HEK293 (cell line): ENCODE results near the gene CLIC3.

Experiments used
- CTCF ChIA-PET: fragments of 350-600 bp; formaldehyde crosslinking; extraction: SDS; loops from one replicate; lab custom pipeline; 2021; ENCODE audit warnings: antibody characterized with exemption; lab: Yijun Ruan, JAX
- POLR2A ChIA-PET: fragments of 300-600 bp; formaldehyde crosslinking; extraction: SDS; loops from one replicate; lab custom pipeline; 2020; ENCODE audit warnings: antibody characterized with exemption, inconsistent platforms; lab: Yijun Ruan, JAX
- H3K27ac ChIP-seq: fragments of 200-500 bp; sonication (Bioruptor generic); 2 replicates; pipeline ENCODE4 v1.5.1; 2014; ENCODE audit warnings: low read depth, low read length, control low read depth, inconsistent platforms; ENCODE audit errors: extremely low read depth
- H3K36me3 ChIP-seq, 2 experiments: fragments of 200-500 bp in 1 of 2; sonication (Bioruptor generic) in 1 of 2; 1 replicate in 1 of 2; 2 replicates in 1 of 2; pipeline ENCODE4 v1.5.1; 2014 to 2017; ENCODE audit warnings: inconsistent platforms in 2 of 2, low read length in 2 of 2; ENCODE audit not compliant: control insufficient read depth in 2 of 2, insufficient read depth in 1 of 2
- H3K4me1 ChIP-seq: fragments of 200-500 bp; sonication (Bioruptor generic); 2 replicates; pipeline ENCODE4 v1.5.1; 2014; ENCODE audit warnings: mild to moderate bottlenecking, low read length, inconsistent platforms; ENCODE audit not compliant: control insufficient read depth, insufficient read depth
- H3K4me3 ChIP-seq: 2 replicates; pipeline ENCODE4 v1.5.1; 2011; ENCODE audit warnings: low read depth, mild to moderate bottlenecking, control low read depth, low read length, moderate library complexity
- H3K9me3 ChIP-seq: fragments of 200-500 bp; sonication (Bioruptor generic); 2 replicates; pipeline ENCODE4 v1.5.1; 2014; ENCODE audit warnings: low read depth, low read length, inconsistent platforms; ENCODE audit not compliant: control insufficient read depth, insufficient read depth
- BCL11B ChIP-seq: fragments of 450-650 bp; formaldehyde crosslinking; IDR thresholded peaks from 2 replicates; pipeline ENCODE4 v1.5.1; 2016; ENCODE audit warnings: low read depth, missing biosample characterization, missing genetic modification characterization
- GLI2 ChIP-seq: fragments of 450-650 bp; formaldehyde crosslinking; IDR thresholded peaks from 2 replicates; pipeline ENCODE4; 2017; ENCODE audit warnings: missing biosample characterization, missing genetic modification characterization, low read depth, borderline replicate concordance
- HIC1 ChIP-seq: fragments of 450-650 bp; formaldehyde crosslinking; IDR thresholded peaks from 2 replicates; pipeline ENCODE4 v1.5.1; 2016; ENCODE audit warnings: missing biosample characterization, missing genetic modification characterization
- KLF1 ChIP-seq: fragments of 450-650 bp; formaldehyde crosslinking; IDR thresholded peaks from 2 replicates; pipeline ENCODE4 v1.5.1; 2016; ENCODE audit warnings: missing biosample characterization, missing genetic modification characterization
- KLF10 ChIP-seq: fragments of 450-650 bp; IDR thresholded peaks from 2 replicates; pipeline ENCODE4 v1.5.1; 2018; ENCODE audit warnings: missing biosample characterization, mild to moderate bottlenecking, missing genetic modification characterization
- KLF8 ChIP-seq: fragments of 450-650 bp; formaldehyde crosslinking; IDR thresholded peaks from 2 replicates; pipeline ENCODE4 v1.5.1; 2016; ENCODE audit warnings: missing biosample characterization, missing genetic modification characterization
- KLF9 ChIP-seq: fragments of 450-650 bp; formaldehyde crosslinking; IDR thresholded peaks from 2 replicates; pipeline ENCODE4 v1.5.1; 2016; ENCODE audit warnings: missing biosample characterization, missing genetic modification characterization, low read depth
- OSR2 ChIP-seq: fragments of 450-650 bp; formaldehyde crosslinking; IDR thresholded peaks from 2 replicates; pipeline ENCODE4 v1.5.1; 2016; ENCODE audit warnings: missing biosample characterization, missing genetic modification characterization
- PRDM6 ChIP-seq: fragments of 450-650 bp; formaldehyde crosslinking; IDR thresholded peaks from 2 replicates; pipeline ENCODE4 v1.5.1; 2017; ENCODE audit warnings: missing biosample characterization, missing genetic modification characterization
- SETDB1 ChIP-seq: IDR thresholded peaks from one replicate; pipeline ENCODE4 v1.6.1; 2017; ENCODE audit warnings: mild to moderate bottlenecking, low read length, moderate library complexity, mixed read lengths; ENCODE audit not compliant: insufficient read length
- ZFHX2 ChIP-seq: fragments of 450-650 bp; formaldehyde crosslinking; conservative IDR thresholded peaks from 2 replicates; pipeline ENCODE4 v1.5.1; 2016; ENCODE audit warnings: missing biosample characterization, missing genetic modification characterization
- ZFP3 ChIP-seq: fragments of 450-650 bp; formaldehyde crosslinking; IDR thresholded peaks from 2 replicates; pipeline ENCODE4 v1.5.1; 2016; ENCODE audit warnings: low read depth, missing biosample characterization, missing genetic modification characterization
- ZIC2 ChIP-seq: fragments of 450-650 bp; formaldehyde crosslinking; IDR thresholded peaks from 2 replicates; pipeline ENCODE4 v1.5.1; 2016; ENCODE audit warnings: missing biosample characterization, missing genetic modification characterization
- ZNF10 ChIP-seq: fragments of 450-650 bp; formaldehyde crosslinking; IDR thresholded peaks from 2 replicates; pipeline ENCODE4 v1.5.1; 2017; ENCODE audit warnings: missing biosample characterization, missing genetic modification characterization
- ZNF114 ChIP-seq: fragments of 450-650 bp; formaldehyde crosslinking; IDR thresholded peaks from 2 replicates; pipeline ENCODE4 v1.5.0; 2017; ENCODE audit warnings: missing biosample characterization, missing genetic modification characterization
- ZNF132 ChIP-seq: fragments of 450-650 bp; formaldehyde crosslinking; IDR thresholded peaks from 2 replicates; pipeline ENCODE4 v1.5.1; 2017; ENCODE audit warnings: missing biosample characterization, missing genetic modification characterization, borderline replicate concordance
- ZNF157 ChIP-seq: fragments of 450-650 bp; formaldehyde crosslinking; IDR thresholded peaks from 2 replicates; pipeline ENCODE4 v1.5.1; 2016; ENCODE audit warnings: missing biosample characterization, missing genetic modification characterization
- ZNF175 ChIP-seq: fragments of 450-650 bp; formaldehyde crosslinking; IDR thresholded peaks from 2 replicates; pipeline ENCODE4 v1.5.1; 2016; ENCODE audit warnings: missing biosample characterization, missing genetic modification characterization
- ZNF184 ChIP-seq: fragments of 450-650 bp; IDR thresholded peaks from 2 replicates; pipeline ENCODE4 v1.5.1; 2018; ENCODE audit warnings: missing biosample characterization, mild to moderate bottlenecking, missing genetic modification characterization
- ZNF19 ChIP-seq: fragments of 450-650 bp; formaldehyde crosslinking; IDR thresholded peaks from 2 replicates; pipeline ENCODE4; 2016; ENCODE audit warnings: missing biosample characterization, missing genetic modification characterization, low read depth
- ZNF280C ChIP-seq: fragments of 450-650 bp; formaldehyde crosslinking; IDR thresholded peaks from 2 replicates; pipeline ENCODE4 v1.5.1; 2016; ENCODE audit warnings: missing biosample characterization, missing genetic modification characterization
- ZNF354C ChIP-seq: fragments of 450-650 bp; formaldehyde crosslinking; IDR thresholded peaks from 2 replicates; pipeline ENCODE4 v1.5.1; 2016; ENCODE audit warnings: missing biosample characterization, missing genetic modification characterization, low read depth, borderline replicate concordance
- ZNF404 ChIP-seq: fragments of 450-650 bp; formaldehyde crosslinking; IDR thresholded peaks from 2 replicates; pipeline ENCODE4 v1.5.1; 2017; ENCODE audit warnings: missing biosample characterization, missing genetic modification characterization
- ZNF560 ChIP-seq: fragments of 450-650 bp; formaldehyde crosslinking; IDR thresholded peaks from 2 replicates; pipeline ENCODE4 v1.5.1; 2017; ENCODE audit warnings: missing biosample characterization, missing genetic modification characterization, borderline replicate concordance
- ZNF571 ChIP-seq: fragments of 450-650 bp; formaldehyde crosslinking; IDR thresholded peaks from 2 replicates; pipeline ENCODE4 v1.5.0; 2017; ENCODE audit warnings: missing biosample characterization, missing genetic modification characterization
- ZNF626 ChIP-seq: fragments of 450-650 bp; sonication (Bioruptor Pico); formaldehyde crosslinking; IDR thresholded peaks from 2 replicates; pipeline ENCODE4 v1.5.1; 2018; ENCODE audit warnings: missing biosample characterization, missing genetic modification characterization, inconsistent platforms
- ZNF792 ChIP-seq: fragments of 450-650 bp; formaldehyde crosslinking; IDR thresholded peaks from 2 replicates; pipeline ENCODE4 v1.5.1; 2016; ENCODE audit warnings: missing biosample characterization, missing genetic modification characterization
- TF ChIP-seq, protein P1 (sequence below): fragments of 450-650 bp; formaldehyde crosslinking; IDR thresholded peaks from 2 replicates; pipeline ENCODE4 v1.5.1; 2017; ENCODE audit warnings: missing biosample characterization, missing genetic modification characterization

CLIC3 gene

GRCh38 chr9:136978865-136979544, 17.4 kb downstream of the CLIC3 start (continued):
- TF ChIP-seq HIC1 (tag by site-specific recombination) (no peak), KLF9 (tag by site-specific recombination) (peak; percentile 51), ZFP3 (tag by site-specific recombination) (no peak), ZNF175 (tag by site-specific recombination) (no peak), ZNF19 (no peak), ZNF10 (tag by site-specific recombination) (no peak), ZIC2 (tag by site-specific recombination) (peak; percentile 43), ZNF404 (tag by site-specific recombination) (no peak), KLF1 (tag by site-specific recombination) (peak; percentile 75), BCL11B (tag by site-specific recombination) (peak; percentile 62; the same call in 1 of the 2 replicates), ZNF560 (tag by site-specific recombination) (no peak), SETDB1 (no peak), PRDM6 (tag by site-specific recombination) (no peak), GLI2 (tag by site-specific recombination) (no peak), ZNF114 (tag by site-specific recombination) (no peak), ZNF626 (tag by site-specific recombination) (no peak), ZNF792 (tag by site-specific recombination) (no peak), ZNF184 (tag by site-specific recombination) (no peak), KLF10 (tag by site-specific recombination) (peak; percentile 27; the same call in 1 of the 2 replicates), KLF8 (tag by site-specific recombination) (peak; percentile 85; the same call in 1 of the 2 replicates), ZNF157 (no peak)
- TF ChIP-seq, all 188 proteins: peak for 7

- ChIA-PET POLR2A (interaction anchor here (0.6 to 1.6 kb wide), 7 partner anchors 14 to 112 kb away, joined by 3 to 8 read pairs (median 4); partner anchors contain the start of genes EDF1, MAN1B1 and PAXX), CTCF (interaction anchor here (0.6 to 0.8 kb wide), 2 partner anchors 51 to 71 kb away, joined by 3 read pairs; no protein-coding TSS in a partner anchor)
- H3K36me3 ChIP-seq, result no peaks in the 10 kb centered on the region
- no peaks in the 10 kb centered on the region for H3K4me1 ChIP-seq
- no peak overlapping the region for H3K27ac ChIP-seq
- H3K4me3 ChIP-seq, result no peak overlapping the region
- H3K9me3 ChIP-seq, result no peaks in the 10 kb centered on the region
- TF ChIP-seq KLF9 (tag by site-specific recombination) (peak; percentile 62), ZNF571 (tag by site-specific recombination) (no peak), ZFHX2 (tag by site-specific recombination) (peak; percentile 72), ZNF132 (no peak), ZNF354C (tag by site-specific recombination) (no peak), OSR2 (no peak), KLF8 (tag by site-specific recombination) (peak; percentile 95), ZNF280C (tag by site-specific recombination) (no peak), ZNF404 (tag by site-specific recombination) (no peak)
- TF ChIP-seq, protein P1, sequence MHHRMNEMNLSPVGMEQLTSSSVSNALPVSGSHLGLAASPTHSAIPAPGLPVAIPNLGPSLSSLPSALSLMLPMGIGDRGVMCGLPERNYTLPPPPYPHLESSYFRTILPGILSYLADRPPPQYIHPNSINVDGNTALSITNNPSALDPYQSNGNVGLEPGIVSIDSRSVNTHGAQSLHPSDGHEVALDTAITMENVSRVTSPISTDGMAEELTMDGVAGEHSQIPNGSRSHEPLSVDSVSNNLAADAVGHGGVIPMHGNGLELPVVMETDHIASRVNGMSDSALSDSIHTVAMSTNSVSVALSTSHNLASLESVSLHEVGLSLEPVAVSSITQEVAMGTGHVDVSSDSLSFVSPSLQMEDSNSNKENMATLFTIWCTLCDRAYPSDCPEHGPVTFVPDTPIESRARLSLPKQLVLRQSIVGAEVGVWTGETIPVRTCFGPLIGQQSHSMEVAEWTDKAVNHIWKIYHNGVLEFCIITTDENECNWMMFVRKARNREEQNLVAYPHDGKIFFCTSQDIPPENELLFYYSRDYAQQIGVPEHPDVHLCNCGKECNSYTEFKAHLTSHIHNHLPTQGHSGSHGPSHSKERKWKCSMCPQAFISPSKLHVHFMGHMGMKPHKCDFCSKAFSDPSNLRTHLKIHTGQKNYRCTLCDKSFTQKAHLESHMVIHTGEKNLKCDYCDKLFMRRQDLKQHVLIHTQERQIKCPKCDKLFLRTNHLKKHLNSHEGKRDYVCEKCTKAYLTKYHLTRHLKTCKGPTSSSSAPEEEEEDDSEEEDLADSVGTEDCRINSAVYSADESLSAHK, result no peak
Measured at GRCh38 chr9:136978073-136978864, 18.1 kb downstream of the CLIC3 start.
